ENCODE results near the gene KITLG. TPM values are rescaled to one million over a fixed set of nuclear protein-coding genes. Genes with fewer than 3 reads are reported as not detected.
A peak's percentile ranks its signal among the peaks of the same experiment; 100 is the strongest.

Gene KITLG
- polyA plus RNA-seq, 1 donor (not counting 4 experiments of a cell fraction or from before 2014, with no cell fraction given), result 21.2 TPM

DNA sequence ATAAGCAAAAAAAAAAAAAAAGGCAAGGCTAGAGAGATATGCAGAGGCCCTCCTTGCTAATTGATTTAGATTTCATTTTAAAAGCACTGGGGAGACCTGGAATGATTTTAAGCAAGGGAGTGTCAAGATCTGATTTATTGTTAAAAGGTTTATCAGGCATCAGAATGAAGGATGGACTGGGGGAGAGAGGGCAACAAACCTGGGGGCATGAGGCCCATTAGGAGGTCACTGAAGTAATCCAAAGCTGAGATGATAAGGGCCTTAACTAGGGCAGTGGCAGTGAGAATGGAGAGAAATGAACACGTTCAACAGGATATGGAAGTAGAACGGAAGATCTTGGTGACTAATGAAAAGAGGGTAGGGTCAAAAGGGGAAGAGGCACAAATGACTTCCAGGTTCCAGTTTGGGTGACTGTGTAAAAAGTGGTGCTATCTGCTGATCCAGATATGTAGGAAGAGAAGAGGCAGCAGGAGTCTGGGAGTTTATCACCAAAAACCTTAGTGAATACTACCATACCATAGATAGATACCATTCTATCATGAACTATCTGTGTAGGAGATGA lies 24.0 kb downstream of the KITLG start:
- TF ChIP-seq, protein P1, sequence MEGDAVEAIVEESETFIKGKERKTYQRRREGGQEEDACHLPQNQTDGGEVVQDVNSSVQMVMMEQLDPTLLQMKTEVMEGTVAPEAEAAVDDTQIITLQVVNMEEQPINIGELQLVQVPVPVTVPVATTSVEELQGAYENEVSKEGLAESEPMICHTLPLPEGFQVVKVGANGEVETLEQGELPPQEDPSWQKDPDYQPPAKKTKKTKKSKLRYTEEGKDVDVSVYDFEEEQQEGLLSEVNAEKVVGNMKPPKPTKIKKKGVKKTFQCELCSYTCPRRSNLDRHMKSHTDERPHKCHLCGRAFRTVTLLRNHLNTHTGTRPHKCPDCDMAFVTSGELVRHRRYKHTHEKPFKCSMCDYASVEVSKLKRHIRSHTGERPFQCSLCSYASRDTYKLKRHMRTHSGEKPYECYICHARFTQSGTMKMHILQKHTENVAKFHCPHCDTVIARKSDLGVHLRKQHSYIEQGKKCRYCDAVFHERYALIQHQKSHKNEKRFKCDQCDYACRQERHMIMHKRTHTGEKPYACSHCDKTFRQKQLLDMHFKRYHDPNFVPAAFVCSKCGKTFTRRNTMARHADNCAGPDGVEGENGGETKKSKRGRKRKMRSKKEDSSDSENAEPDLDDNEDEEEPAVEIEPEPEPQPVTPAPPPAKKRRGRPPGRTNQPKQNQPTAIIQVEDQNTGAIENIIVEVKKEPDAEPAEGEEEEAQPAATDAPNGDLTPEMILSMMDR (optimal IDR thresholded peaks at IDR 0.05 in 1 of 3, IDR thresholded peaks at IDR 0.05 in 1 of 3, conservative IDR thresholded peaks at IDR 0.05 in 1 of 3; ENCODE audit: extremely low read depth in 1 of 3, insufficient read depth in 2 of 3, low read length in 3 of 3), result no peak
- TF ChIP-seq EZH2 (IDR thresholded peaks at IDR 0.05; ENCODE audit: low read length), result no peak
- Histone ChIP-seq H3K4me3 (ENCODE audit: control insufficient read depth in 2 of 3, extremely low read depth in 1 of 3, insufficient read depth in 2 of 3, low read depth in 1 of 3, low read length in 3 of 3) (no peak overlapping the region), H3K4me1 (ENCODE audit: control insufficient read depth, extremely low read depth, insufficient read depth, low read length) (peaks cover 36% of the 10 kb centered on the region), H3K9me3 (ENCODE audit: control insufficient read depth, low read depth, low read length) (no peaks in the 10 kb centered on the region), H3K79me2 (ENCODE audit: control insufficient read depth, insufficient read depth, low read length) (peaks cover 23% of the 10 kb centered on the region), H4K20me1 (ENCODE audit: control insufficient read depth, extremely low read depth, insufficient read depth, low read length) (no peaks in the 10 kb centered on the region), H3K36me3 (ENCODE audit: control insufficient read depth in 2 of 2, extremely low read depth in 1 of 2, insufficient read depth in 2 of 2, low read length in 2 of 2) (no peaks in the 10 kb centered on the region), H3K4me2 (ENCODE audit: control insufficient read depth, extremely low read depth, insufficient read depth, low read depth, low read length) (no peak overlapping the region), H3K9ac (ENCODE audit: control insufficient read depth, extremely low read depth, insufficient read depth, low read length) (no peak overlapping the region), H3K27ac (ENCODE audit: control insufficient read depth, insufficient read depth, low read length) (no peak overlapping the region), H3K9me1 (ENCODE audit: control insufficient read depth, extremely low read depth, insufficient read depth, low read length) (no peaks in the 10 kb centered on the region), H3K27me3 (ENCODE audit: control insufficient read depth, extremely low read depth, insufficient read depth, low read length) (no peaks in the 10 kb centered on the region), H2AFZ (ENCODE audit: control insufficient read depth, low read length) (no peak overlapping the region)
- FAIRE-seq (peak; percentile 57), DNase-seq (ENCODE audit: low read depth, low spot score) (no peak)
- dilution Hi-C loops (cut with MboI; ENCODE audit: extremely low pct_ligation_motif_present, low sequenced_read_pairs), result no loop called here

DNA sequence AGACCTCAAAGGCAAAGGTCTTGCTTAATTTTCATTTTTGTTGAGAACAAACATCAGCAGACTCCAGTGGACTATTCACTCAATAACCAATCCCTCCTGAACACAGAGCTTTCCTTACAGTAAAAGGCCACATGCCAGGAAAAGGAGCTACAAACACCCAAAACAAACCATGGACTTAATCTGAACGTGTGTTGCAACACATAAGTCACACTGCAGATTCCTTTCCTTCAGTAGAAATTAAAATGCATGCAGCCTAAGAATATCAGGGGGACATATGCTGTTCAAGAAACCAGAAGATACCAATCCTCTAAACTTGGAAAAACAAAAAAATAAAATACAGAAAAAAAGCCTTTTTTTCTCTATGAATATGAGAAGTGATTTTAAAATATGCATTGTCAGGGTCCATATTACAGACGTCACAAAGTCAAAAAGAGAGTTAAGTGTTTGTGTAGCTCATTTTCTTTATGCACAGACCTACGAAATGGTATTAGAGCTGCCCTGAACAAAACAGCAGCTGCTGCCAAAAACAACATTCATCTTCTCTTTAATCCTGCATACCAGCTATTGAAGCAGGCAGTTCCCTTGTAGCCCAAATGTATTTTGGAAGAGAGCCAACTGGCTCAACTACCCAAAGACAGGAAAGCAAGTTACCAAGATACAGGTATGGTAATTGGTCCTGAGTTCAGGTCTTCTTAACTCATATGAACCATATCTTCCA lies 26.2 kb downstream of the KITLG start:
- no peak for DNase-seq (ENCODE audit: low read depth, low spot score)
- H3K79me2 ChIP-seq (ENCODE audit: control insufficient read depth, insufficient read depth, low read length), result peaks cover 21% of the 10 kb centered on the region
- no peaks in the 10 kb centered on the region for H3K27me3 ChIP-seq (ENCODE audit: control insufficient read depth, extremely low read depth, insufficient read depth, low read length)
- peak; percentile 76 for FAIRE-seq
- no peaks in the 10 kb centered on the region for H3K9me3 ChIP-seq (ENCODE audit: control insufficient read depth, low read depth, low read length)
- H3K9ac ChIP-seq (ENCODE audit: control insufficient read depth, extremely low read depth, insufficient read depth, low read length), result no peak overlapping the region
- no peaks in the 10 kb centered on the region for H4K20me1 ChIP-seq (ENCODE audit: control insufficient read depth, extremely low read depth, insufficient read depth, low read length)
- H3K4me3 ChIP-seq (ENCODE audit: control insufficient read depth in 2 of 3, extremely low read depth in 1 of 3, insufficient read depth in 2 of 3, low read depth in 1 of 3, low read length in 3 of 3), result no peak overlapping the region
- TF ChIP-seq EZH2 (IDR thresholded peaks at IDR 0.05; ENCODE audit: low read length), result no peak
- TF ChIP-seq, protein P1 (optimal IDR thresholded peaks at IDR 0.05 in 1 of 3, IDR thresholded peaks at IDR 0.05 in 1 of 3, conservative IDR thresholded peaks at IDR 0.05 in 1 of 3; ENCODE audit: extremely low read depth in 1 of 3, insufficient read depth in 2 of 3, low read length in 3 of 3), result no peak
- H3K36me3 ChIP-seq (ENCODE audit: control insufficient read depth in 2 of 2, extremely low read depth in 1 of 2, insufficient read depth in 2 of 2, low read length in 2 of 2), result no peaks in the 10 kb centered on the region
- dilution Hi-C loops (cut with MboI; ENCODE audit: extremely low pct_ligation_motif_present, low sequenced_read_pairs), result no loop called here
- no peak overlapping the region for H3K27ac ChIP-seq (ENCODE audit: control insufficient read depth, insufficient read depth, low read length)
- no peak overlapping the region for H2AFZ ChIP-seq (ENCODE audit: control insufficient read depth, low read length)
- no peak overlapping the region for H3K4me2 ChIP-seq (ENCODE audit: control insufficient read depth, extremely low read depth, insufficient read depth, low read depth, low read length)
- no peaks in the 10 kb centered on the region for H3K9me1 ChIP-seq (ENCODE audit: control insufficient read depth, extremely low read depth, insufficient read depth, low read length)
- H3K4me1 ChIP-seq (ENCODE audit: control insufficient read depth, extremely low read depth, insufficient read depth, low read length), result peaks cover 18% of the 10 kb centered on the region

Data from keratinocyte (primary cell).